NCI-H146 treated with DMSO at 0.1 percent for 48 hours (cell line): Measurements from ENCODE around the gene CYB5B.

Experiments
- DNase-seq: peaks from one replicate; lab custom pipeline; 2025; ENCODE audit not compliant: unreplicated experiment; lab: John Stamatoyannopoulos, UW

Gene CYB5B

DNA sequence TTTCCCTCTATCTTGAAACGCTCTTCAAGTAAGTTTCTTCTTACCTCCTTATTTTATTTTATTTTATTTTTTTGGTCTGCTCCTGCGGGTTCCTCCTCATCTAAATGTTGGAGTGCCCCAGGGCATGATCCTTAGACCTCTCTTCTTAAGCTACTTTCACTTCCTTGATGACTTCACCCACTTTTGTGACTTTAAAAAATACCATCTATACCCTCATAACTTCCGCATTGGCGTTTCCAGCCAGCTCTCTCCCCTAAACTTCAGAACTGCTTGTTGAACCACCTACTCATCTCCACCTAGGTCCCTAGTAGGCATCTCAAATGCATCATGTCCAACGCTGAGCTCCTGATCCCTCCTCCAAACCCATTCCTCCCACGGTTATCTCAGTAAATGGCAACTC is 89.9 kb downstream of the CYB5B start:
- no peak for DNase-seq
